HepG2 (cell line): ENCODE data around the gene ITIH6. TPM values are rescaled to one million over a fixed set of nuclear protein-coding genes. Genes with fewer than 3 reads are reported as not detected.

Source experiments
- ATAC-seq: fragments of 200-7000 bp; cut with Tn5 transposase; 3 replicates; pipeline ENCODE4 v1.9.1; 2020; ENCODE audit warnings: mild to moderate bottlenecking, moderate library complexity
- BruUV-seq: library from RNA; stranded (reverse); fragments of 400-500 nt; replicated peaks from 2 replicates; lab custom pipeline; 2021; lab: Mats Ljungman, UMichigan
- CTCF ChIA-PET: fragments of 300-600 bp; formaldehyde crosslinking; extraction: SDS; loops from one replicate; lab custom pipeline; 2021; ENCODE audit warnings: low total read pairs, inconsistent platforms, low intra/inter-chr PET ratio; lab: Yijun Ruan, JAX
- POLR2A ChIA-PET: fragments of 350-600 bp; sonication (Branson Sonifier 250); formaldehyde crosslinking; loops from one replicate; lab custom pipeline; 2020; ENCODE audit warnings: antibody characterized with exemption, inconsistent platforms; lab: Yijun Ruan, JAX
- DNase-seq: peaks from one replicate; pipeline ENCODE4 v3.0.0-alpha.2; 2015; ENCODE audit warnings: low spot score
- FAIRE-seq: peaks from 3 replicates; lab custom pipeline; 2011; peaks lifted over from hg19 to GRCh38; lab: Jason Lieb, UNC
- H2AFZ ChIP-seq: one replicate; pipeline ENCODE4 v1.6.1; 2011; ENCODE audit warnings: low read length, inconsistent platforms
- H3K27ac ChIP-seq: fragments of 300-600 bp; 3 replicates; pipeline ENCODE4 v1.8.0; 2011; ENCODE audit warnings: mixed run types, mild to moderate bottlenecking, mixed read lengths, low read length, inconsistent platforms; ENCODE audit not compliant: insufficient read depth; ENCODE audit errors: extremely low read length
- H3K27me3 ChIP-seq, 2 experiments: fragments of 200-600 bp in 1 of 2; 2 replicates in 1 of 2; 3 replicates in 1 of 2; pipeline versions ENCODE4 v1.6.0 to v1.8.0; 2011; ENCODE audit warnings: low read length in 2 of 2, mild to moderate bottlenecking in 2 of 2, moderate library complexity in 2 of 2, inconsistent platforms in 1 of 2; ENCODE audit not compliant: insufficient read depth in 2 of 2, control insufficient read depth in 1 of 2
- H3K36me3 ChIP-seq, 2 experiments: fragments of 200-600 bp in 1 of 2; replicated peaks in 1 of 2; 2 replicates in 1 of 2; 3 replicates in 1 of 2; pipeline versions ENCODE4 v1.5.1 to v1.8.0; 2011; ENCODE audit warnings: low read length in 2 of 2, inconsistent platforms in 1 of 2; ENCODE audit not compliant: insufficient read depth in 2 of 2, control insufficient read depth in 1 of 2
- H3K4me1 ChIP-seq: 2 replicates; pipeline ENCODE4 v1.5.1; 2012; ENCODE audit warnings: low read length, inconsistent platforms; ENCODE audit not compliant: insufficient read depth
- H3K4me2 ChIP-seq: 2 replicates; pipeline ENCODE4 v1.6.0; 2011; ENCODE audit warnings: low read depth, low read length, inconsistent platforms
- H3K4me3 ChIP-seq, 3 experiments: fragments of 200-600 bp in 1 of 3; sonication (generic), shearing (Covaris generic) in 1 of 3; replicated peaks in 1 of 3; 2 replicates each; pipeline ENCODE4 v1.5.1; 2011 to 2016; ENCODE audit warnings: low read length in 3 of 3, inconsistent platforms in 2 of 3, low read depth in 2 of 3, mild to moderate bottlenecking in 2 of 3, control low read depth in 1 of 3, mixed read lengths in 1 of 3; ENCODE audit not compliant: insufficient read depth in 1 of 3
- H3K79me2 ChIP-seq: one replicate; pipeline ENCODE4 v1.6.1; 2011; ENCODE audit warnings: low read length, inconsistent platforms; ENCODE audit not compliant: insufficient read depth
- H3K9ac ChIP-seq: 2 replicates; pipeline ENCODE4 v1.6.0; 2011; ENCODE audit warnings: mild to moderate bottlenecking, low read depth, low read length, inconsistent platforms; ENCODE audit not compliant: insufficient read depth
- H3K9me3 ChIP-seq: 2 replicates; pipeline ENCODE4 v1.5.1; 2012; ENCODE audit warnings: mild to moderate bottlenecking, low read length
- H4K20me1 ChIP-seq: 2 replicates; pipeline ENCODE4 v1.6.0; 2011; ENCODE audit warnings: inconsistent platforms, mild to moderate bottlenecking, low read length, moderate library complexity; ENCODE audit not compliant: insufficient read depth
- ARNT ChIP-seq: fragments of 450-650 bp; IDR thresholded peaks from 2 replicates; pipeline ENCODE4 v1.6.1; 2017
- BRD4 ChIP-seq: sonication (generic); formaldehyde crosslinking; IDR thresholded peaks from 2 replicates; pipeline ENCODE4 v1.4.0; 2020; ENCODE audit warnings: missing genetic modification reagents
- HCFC1 ChIP-seq: fragments of 150-350 bp; IDR thresholded peaks from 2 replicates; pipeline ENCODE4 v1.6.1; 2014; ENCODE audit warnings: low read depth, low read length
- HNRNPH1 ChIP-seq: fragments of 200-400 bp; formaldehyde crosslinking; optimal IDR thresholded peaks from 2 replicates; pipeline ENCODE3; 2017; ENCODE audit warnings: mild to moderate bottlenecking, low read depth, low read length
- THAP7 ChIP-seq: sonication (generic); formaldehyde crosslinking; IDR thresholded peaks from 2 replicates; pipeline ENCODE4 v1.8.1; 2023; ENCODE audit warnings: mild to moderate bottlenecking, missing genetic modification reagents
- ZBTB46 ChIP-seq: sonication (generic); formaldehyde crosslinking; IDR thresholded peaks from 2 replicates; pipeline ENCODE4 v1.4.0; 2020; ENCODE audit warnings: mild to moderate bottlenecking, missing genetic modification reagents, borderline replicate concordance
- ZNF17 ChIP-seq: sonication (generic); formaldehyde crosslinking; IDR thresholded peaks from 2 replicates; pipeline ENCODE4 v1.5.0; 2020; ENCODE audit warnings: mild to moderate bottlenecking, missing genetic modification reagents
- ZNF264 ChIP-seq: sonication (generic); formaldehyde crosslinking; IDR thresholded peaks from 2 replicates; pipeline ENCODE4 v1.4.0; 2020; ENCODE audit warnings: missing genetic modification reagents
- ZNF276 ChIP-seq: sonication (generic); formaldehyde crosslinking; IDR thresholded peaks from 2 replicates; pipeline ENCODE4 v1.4.0; 2020; ENCODE audit warnings: mild to moderate bottlenecking, low read depth, missing genetic modification reagents
- ZNF678 ChIP-seq: sonication (generic); formaldehyde crosslinking; IDR thresholded peaks from 2 replicates; pipeline ENCODE4 v1.4.0; 2020; ENCODE audit warnings: mild to moderate bottlenecking, missing genetic modification reagents
- ZNF841 ChIP-seq: sonication (generic); formaldehyde crosslinking; IDR thresholded peaks from 2 replicates; pipeline ENCODE4 v1.8.1; 2023; ENCODE audit warnings: missing genetic modification reagents, borderline replicate concordance
- ZNF891 ChIP-seq: sonication (generic); formaldehyde crosslinking; IDR thresholded peaks from 2 replicates; pipeline ENCODE4 v1.5.0; 2020; ENCODE audit warnings: mild to moderate bottlenecking, missing genetic modification reagents
- ZSCAN30 ChIP-seq: sonication (generic); formaldehyde crosslinking; IDR thresholded peaks from 2 replicates; pipeline ENCODE4 v1.5.0; 2020; ENCODE audit warnings: mild to moderate bottlenecking, missing genetic modification reagents
- WGBS: methylation state at CpG from one replicate; pipeline ENCODE4 v1.1.6; 2017; ENCODE audit warnings: low lambda C conversion rate; 5-methylcytosine and 5-hydroxymethylcytosine counted together
- in situ Hi-C: cut with HindIII; loops from 2 replicates; pipeline ENCODE4 v1.10.0; 2017; ENCODE audit warnings: low pct_unique_long_range_greater_than_20kb; ENCODE audit not compliant: extremely low pct_ligation_motif_present
- intact Hi-C: fragments of 100-400 bp; cut with micrococcal nuclease; formaldehyde crosslinking; loops from one replicate; pipeline ENCODE4 v1.10.0; 2022; ENCODE audit not compliant: unreplicated experiment
- polyA plus RNA-seq, 8 experiments: library from polyadenylated mRNA; depleted of rRNA in 3 of 8; stranded (reverse) in 7 of 8; unstranded in 1 of 8; fragments of >200 nt; fragmentation: Illumina TruSeq in 4 of 8; extraction: Trizol in 4 of 8; gene quantifications; 2 replicates each; pipeline versions ENCODE4 v1.2.1 to v1.2.3, GENCODE V29; 2011 to 2016; ENCODE audit warnings: low read depth in 4 of 8, missing spikeins in 1 of 8, mixed read lengths in 1 of 8; ENCODE audit not compliant: insufficient read depth in 1 of 8
- total RNA-seq, 5 experiments: library from RNA; depleted of rRNA; stranded (reverse); fragments of >200 nt; fragmentation: Illumina TruSeq; extraction: Trizol; gene quantifications; 2 replicates each; pipeline ENCODE4 v1.2.3, GENCODE V29; 2016; ENCODE audit warnings: low read depth in 1 of 5
- TF ChIP-seq, protein P1 (sequence below): sonication (generic); formaldehyde crosslinking; IDR thresholded peaks from 2 replicates; pipeline ENCODE4 v1.8.0; 2022; ENCODE audit warnings: missing genetic modification reagents, mild to moderate bottlenecking, borderline replicate concordance

Gene ITIH6
- total and polyA plus RNA-seq, 2 of the 13 experiments (the other 11 are each of a cell fraction or from before 2014, with no cell fraction given) = not detected

- in situ Hi-C loops = no loop called here
- ChIA-PET POLR2A (no interaction called here), CTCF (no interaction called here)
- H3K79me2 ChIP-seq = no peaks in the 10 kb centered on the region
- H3K9me3 ChIP-seq = no peaks in the 10 kb centered on the region
- no peak overlapping the region for H2AFZ ChIP-seq
- DNase-seq (no peak), ATAC-seq (no peak), FAIRE-seq (no peak)
- no TSS peak for BruUV-seq
- no peaks in the 10 kb centered on the region for H3K36me3 ChIP-seq
- H4K20me1 ChIP-seq = no peaks in the 10 kb centered on the region
- H3K4me2 ChIP-seq = no peak overlapping the region
- 25% methylated on average over 2 of the region's 6 CpGs for WGBS
- no peak overlapping the region for H3K9ac ChIP-seq
- H3K4me1 ChIP-seq = no peaks in the 10 kb centered on the region
- H3K27ac ChIP-seq = no peak overlapping the region
- H3K4me3 ChIP-seq = no peak overlapping the region
- no peaks in the 10 kb centered on the region for H3K27me3 ChIP-seq
- intact Hi-C loops = no loop called here
- no peak for TF ChIP-seq BRD4 (CRISPR knock-in tag)
- TF ChIP-seq ZBTB46 (CRISPR knock-in tag) = no peak
- TF ChIP-seq ZNF17 (CRISPR knock-in tag) = no peak
- TF ChIP-seq, protein P1, sequence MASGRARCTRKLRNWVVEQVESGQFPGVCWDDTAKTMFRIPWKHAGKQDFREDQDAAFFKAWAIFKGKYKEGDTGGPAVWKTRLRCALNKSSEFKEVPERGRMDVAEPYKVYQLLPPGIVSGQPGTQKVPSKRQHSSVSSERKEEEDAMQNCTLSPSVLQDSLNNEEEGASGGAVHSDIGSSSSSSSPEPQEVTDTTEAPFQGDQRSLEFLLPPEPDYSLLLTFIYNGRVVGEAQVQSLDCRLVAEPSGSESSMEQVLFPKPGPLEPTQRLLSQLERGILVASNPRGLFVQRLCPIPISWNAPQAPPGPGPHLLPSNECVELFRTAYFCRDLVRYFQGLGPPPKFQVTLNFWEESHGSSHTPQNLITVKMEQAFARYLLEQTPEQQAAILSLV (CRISPR knock-in tag) = no peak
- TF ChIP-seq ZSCAN30 (CRISPR knock-in tag) = no peak
- no peak for TF ChIP-seq ARNT
- TF ChIP-seq HNRNPH1 = no peak
- no peak for TF ChIP-seq THAP7 (CRISPR knock-in tag)
- no peak for TF ChIP-seq ZNF264 (CRISPR knock-in tag)
- TF ChIP-seq ZNF891 (CRISPR knock-in tag) = no peak
- TF ChIP-seq ZNF678 (CRISPR knock-in tag) = no peak
- TF ChIP-seq ZNF841 (CRISPR knock-in tag) = no peak
- TF ChIP-seq HCFC1 = no peak
- no peak for TF ChIP-seq ZNF276 (CRISPR knock-in tag)
These were observed 20.9 kb downstream of the ITIH6 start for GRCh38 chrX:54776987-54777672.
